Germinal center (tissue), 1 donor: ENCODE measurements around the gene MCRS1.
"Not testable (repeated sequence)": the region's sequence is repeated elsewhere in the genome, so short reads cannot be mapped to it uniquely, and the experiment has no call there.

ENCODE experiments used
- DNase-seq: peaks from one replicate; pipeline ENCODE4 v3.0.0; 2012; ENCODE audit warnings: mixed read lengths, low spot score

The MCRS1 gene

GRCh38 chr12:49540229-49541139, 27.5 kb downstream of the MCRS1 start:
- no peak for DNase-seq

GRCh38 chr12:49539406-49540228, 28.3 kb downstream of the MCRS1 start:
- no peak for DNase-seq

- peak; percentile 89 for DNase-seq
Measured at GRCh38 chr12:49538510-49539403, 29.2 kb downstream of the MCRS1 start, which contains the start of gene KCNH3. KCNH3 (plus strand) TSS chr12:49539030; CDS start chr12:49539417, 387 bp downstream.

DNA sequence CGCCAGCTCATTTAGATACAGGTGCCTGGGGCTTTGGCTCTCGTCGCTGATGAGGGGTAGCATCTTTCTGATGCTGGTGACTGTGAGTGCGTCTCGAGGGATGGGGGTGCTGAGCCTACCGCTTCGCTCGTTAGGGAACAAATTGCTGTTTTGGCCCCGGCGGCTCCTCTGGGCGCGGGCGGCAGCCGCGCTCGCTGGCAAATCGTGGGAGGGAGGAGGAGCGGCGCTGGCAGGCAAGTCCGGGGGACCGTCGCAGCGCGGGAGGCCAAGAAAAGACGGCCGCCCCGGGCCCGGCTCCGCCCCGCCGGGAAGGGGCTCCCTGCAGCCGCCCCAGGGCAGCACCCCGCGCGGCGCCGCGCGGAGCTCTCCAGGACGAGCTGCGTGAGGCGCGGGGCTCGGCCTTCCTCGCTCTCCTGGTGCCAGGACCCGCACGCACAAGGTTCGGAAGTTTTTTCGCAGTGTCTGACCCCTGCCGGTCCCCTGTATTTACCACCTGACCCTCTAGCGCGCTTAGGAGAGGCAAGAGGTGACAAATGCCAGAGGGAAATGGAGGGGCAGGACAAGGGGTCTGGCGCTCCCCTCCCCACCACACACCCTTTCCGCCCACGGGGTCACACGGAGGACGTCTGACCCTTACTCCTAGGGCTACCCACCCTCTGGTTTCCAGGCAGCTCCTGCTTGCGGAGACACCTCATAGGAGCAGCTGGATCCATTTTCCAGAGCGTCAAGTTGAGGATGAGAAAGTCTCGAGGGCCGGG, 30.0 kb downstream of the MCRS1 start:
- DNase-seq = peak; percentile 52

- DNase-seq = no peak
Measured at GRCh38 chr12:49537231-49537751, 30.7 kb downstream of the MCRS1 start.

- DNase-seq = peak; percentile 49
Measured at GRCh38 chr12:49536526-49537071, 31.3 kb downstream of the MCRS1 start.

DNA sequence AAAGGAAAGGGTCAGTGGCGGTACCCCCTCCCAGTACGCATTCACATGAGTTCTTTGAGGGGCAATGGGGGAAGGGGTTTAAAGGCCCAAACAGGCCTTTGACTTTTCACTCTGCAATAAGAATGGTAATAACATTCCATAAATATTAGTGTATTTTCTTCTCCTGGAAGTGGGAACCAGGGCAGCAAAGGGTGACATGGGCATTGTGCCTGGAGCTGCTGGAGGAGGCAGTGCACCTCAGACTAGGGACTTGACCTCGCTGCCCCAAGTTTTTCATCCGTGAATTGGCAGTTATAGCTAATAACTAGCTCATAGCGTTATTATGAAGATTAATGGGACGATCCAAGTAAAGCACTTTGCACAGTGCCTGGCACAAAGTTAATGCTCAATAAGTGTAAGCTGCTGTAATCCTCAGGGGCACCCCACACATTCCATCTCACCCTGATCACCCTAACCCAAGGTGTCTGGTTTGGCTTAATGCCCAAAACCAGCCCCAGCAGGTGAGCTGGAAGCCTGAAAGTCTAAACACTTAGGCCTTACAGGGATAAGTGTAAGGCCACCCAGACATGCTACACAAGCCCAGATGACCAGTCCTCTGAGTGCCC, 31.9 kb downstream of the MCRS1 start:
- no peak for DNase-seq

- no peak for DNase-seq
Measured at GRCh38 chr12:49534731-49535278, 33.1 kb downstream of the MCRS1 start.

- DNase-seq = not testable (repeated sequence)
Measured at GRCh38 chr12:49534122-49534521, 33.8 kb downstream of the MCRS1 start.

DNA sequence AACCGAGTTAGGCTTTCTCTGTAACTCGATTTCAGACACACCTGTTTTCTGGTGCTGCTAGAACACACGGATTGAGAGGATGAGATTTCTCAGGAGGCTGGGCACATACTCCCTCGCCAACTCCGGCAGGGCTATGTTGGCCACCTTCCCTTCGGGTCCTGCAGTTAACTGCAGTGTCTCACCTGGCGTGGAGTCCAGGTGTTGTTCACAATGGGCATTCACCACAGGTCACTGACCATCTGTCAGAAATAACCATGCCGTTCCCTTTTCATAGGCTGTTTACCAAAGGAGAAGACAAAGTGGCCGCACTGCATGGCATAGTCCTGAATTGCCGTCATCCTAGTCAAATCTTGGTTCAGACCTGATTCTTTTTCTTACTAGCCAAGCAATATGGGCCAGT, 34.6 kb downstream of the MCRS1 start:
- DNase-seq = no peak

DNA sequence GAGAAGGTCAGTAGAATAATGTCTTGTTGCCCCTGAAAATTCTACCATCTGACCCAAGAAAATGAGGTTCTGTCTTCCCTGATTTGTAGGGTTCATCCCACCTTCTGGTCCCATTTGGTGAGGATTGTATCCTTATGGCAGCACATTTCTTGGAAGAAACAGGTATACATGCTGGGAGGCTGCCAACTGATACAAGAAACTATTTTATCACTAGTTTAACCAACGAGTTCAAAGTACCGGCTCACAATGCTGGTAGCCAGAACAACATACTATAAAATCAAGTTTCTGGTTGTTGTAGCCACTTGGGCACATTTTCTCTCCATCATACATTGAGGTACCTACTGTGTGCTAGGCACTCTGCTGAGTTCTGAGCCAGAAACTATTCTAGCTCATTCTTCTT, 36.2 kb downstream of the MCRS1 start:
- no peak for DNase-seq

DNA sequence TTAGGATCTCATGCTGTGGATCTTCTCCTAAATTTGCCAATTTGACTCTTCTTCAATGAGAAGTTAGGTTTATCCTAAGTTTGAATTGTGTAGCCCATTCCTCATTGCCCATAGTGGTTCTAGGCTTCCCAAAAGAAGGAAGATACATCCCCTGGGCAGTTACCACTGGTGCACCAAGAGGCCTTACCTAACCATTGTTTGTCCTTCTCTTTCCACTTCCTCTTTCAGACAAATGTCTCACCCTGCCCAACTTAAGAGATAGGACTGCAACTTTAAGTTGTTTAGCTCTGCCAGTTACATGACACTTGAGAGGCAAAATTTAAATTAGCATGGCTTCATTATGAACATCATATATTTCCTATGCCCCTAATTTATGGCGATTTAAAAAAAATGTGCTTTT, 38.5 kb downstream of the MCRS1 start:
- no peak for DNase-seq

DNA sequence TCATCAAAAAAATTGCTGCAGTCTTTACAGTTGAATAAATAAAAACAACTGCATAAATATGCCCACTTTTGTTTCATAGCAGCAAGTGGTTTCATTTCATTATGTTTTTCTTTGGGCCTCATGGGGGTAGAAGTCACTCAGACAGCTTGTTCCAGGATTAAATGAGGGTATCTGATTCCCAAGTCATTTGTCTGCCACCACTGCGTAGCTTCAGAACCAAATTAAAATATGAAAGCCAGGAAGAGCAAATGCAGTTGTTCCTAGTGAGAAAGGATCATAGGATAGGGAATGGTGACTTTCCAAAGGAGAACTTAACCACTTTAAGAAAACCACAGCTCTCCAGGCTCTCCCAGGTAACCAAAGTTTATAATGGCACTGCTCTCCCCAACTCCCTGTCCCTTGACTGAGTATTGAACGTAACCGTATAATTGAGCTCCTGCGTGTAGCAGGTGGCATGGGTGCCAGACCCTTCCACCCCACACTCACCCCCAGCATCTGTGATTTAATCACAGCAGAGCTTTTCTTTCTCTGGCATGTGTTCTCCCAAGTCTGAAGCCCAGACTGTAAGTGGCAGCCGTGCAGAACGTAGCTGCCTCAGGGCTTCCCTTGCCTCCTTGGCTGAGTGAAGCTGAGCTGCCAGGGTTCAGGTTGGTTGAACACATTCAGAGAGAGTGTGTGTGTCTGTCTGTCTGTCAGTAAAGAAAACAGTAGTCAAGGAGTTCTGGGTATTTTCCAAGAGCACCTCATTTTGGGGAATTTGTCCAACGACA, 40.4 kb downstream of the MCRS1 start:
- DNase-seq = no peak

GRCh38 chr12:49525942-49526341, 42.0 kb downstream of the MCRS1 start:
- DNase-seq = no peak

GRCh38 chr12:49524660-49525324, 43.1 kb downstream of the MCRS1 start:
- no peak for DNase-seq

- DNase-seq = no peak
Measured at GRCh38 chr12:49521389-49521788, 46.6 kb downstream of the MCRS1 start.

DNA sequence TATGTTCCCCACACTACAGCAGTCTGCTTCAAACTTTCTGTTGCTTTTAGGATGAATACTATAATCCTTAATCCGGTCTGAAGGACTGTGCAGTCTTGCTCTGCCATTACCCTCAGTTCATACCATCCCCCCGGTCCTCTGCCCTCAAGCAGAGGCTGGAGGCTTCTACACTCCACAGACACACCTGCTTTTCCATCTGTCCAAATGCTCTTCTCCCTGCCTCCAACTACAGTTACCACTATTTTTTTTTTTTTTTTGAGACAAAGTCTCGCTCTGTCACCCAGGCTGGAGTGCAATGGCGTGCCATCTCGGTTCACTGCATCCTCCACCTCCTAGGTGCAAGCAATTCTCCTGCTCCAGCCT, 48.4 kb downstream of the MCRS1 start:
- no peak for DNase-seq

- DNase-seq = no peak
Measured at GRCh38 chr12:49518914-49519573, 48.9 kb downstream of the MCRS1 start.
